IPS-NIHi7 (cell line): Measurements from ENCODE around the gene TUBA3D.
"Not testable (repeated sequence)": the region's sequence is repeated elsewhere in the genome, so short reads cannot be mapped to it uniquely, and the experiment has no call there.

Experiments used
- DNase-seq: peaks from one replicate; pipeline ENCODE4 v3.0.0; 2012; ENCODE audit warnings: mixed read lengths; ENCODE audit errors: extremely low spot score

Gene TUBA3D

DNA sequence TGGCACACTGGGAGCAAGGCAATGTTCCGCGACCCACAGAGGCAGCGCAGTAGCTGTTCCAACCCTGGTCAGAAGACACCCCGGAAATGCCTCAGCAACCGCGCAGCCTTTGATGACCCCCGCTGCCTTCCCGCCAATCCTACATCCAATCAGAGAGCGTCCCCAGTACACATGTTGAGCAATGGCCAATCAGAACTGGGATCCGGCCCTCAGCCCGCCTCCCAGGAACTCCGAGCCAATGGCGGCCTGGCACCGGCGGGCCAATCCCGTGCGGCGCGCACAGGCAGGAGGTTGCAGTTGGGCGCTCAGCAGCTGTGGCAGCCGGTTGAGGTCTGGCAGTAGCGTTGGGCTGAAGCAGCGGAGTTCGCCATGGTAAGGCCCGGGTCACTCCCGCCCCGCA is at the start of gene TUBA3D:
Gene TUBA3D (plus strand): TSS at position 289 of the 400 bp plus-strand sequence. CDS start 81 bp downstream, at position 370.
- no peak for DNase-seq

GRCh38 chr2:131426727-131427126 is 49.2 kb upstream of the TUBA3D start:
- no peak for DNase-seq

DNA sequence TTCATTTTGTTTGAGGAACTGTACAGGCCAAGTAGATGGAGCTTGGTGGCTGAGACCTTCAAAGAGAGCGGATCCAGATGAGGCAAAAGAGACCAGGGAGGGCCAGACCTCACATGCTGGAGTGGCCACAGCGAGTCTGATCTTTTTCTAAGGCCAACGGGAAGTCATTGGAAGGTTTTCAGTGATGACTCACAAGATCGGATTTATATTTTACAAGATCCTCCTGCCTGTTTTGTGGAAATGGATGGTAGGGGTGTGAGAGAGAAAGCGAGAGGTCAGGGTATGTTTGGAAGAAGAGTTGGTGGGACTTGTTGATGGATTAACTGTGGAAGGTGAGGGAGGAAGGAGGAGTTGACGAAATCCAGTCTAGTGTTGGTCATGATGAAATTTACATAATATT is 44.6 kb upstream of the TUBA3D start:
- no peak for DNase-seq

- DNase-seq, result not testable (repeated sequence)
Observed at GRCh38 chr2:131440742-131441468, 35.0 kb upstream of the TUBA3D start.

GRCh38 chr2:131444736-131445514 is 31.0 kb upstream of the TUBA3D start:
- DNase-seq, result not testable (repeated sequence)

DNA sequence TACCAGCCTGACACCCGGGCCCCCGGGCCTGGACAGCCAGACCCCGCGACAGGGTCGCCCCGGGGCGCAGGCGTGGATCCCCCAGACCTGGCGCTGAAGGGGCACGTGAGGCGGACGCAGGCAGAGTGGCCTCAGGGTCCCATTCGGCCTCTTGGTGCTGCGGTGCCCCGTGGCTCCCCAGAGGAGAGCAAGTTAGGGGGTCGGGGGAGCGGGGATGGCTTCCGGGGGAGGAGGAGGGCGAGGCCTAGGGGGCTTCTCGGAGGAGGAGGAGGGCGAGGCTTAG is 30.5 kb upstream of the TUBA3D start:
- not testable (repeated sequence) for DNase-seq

DNA sequence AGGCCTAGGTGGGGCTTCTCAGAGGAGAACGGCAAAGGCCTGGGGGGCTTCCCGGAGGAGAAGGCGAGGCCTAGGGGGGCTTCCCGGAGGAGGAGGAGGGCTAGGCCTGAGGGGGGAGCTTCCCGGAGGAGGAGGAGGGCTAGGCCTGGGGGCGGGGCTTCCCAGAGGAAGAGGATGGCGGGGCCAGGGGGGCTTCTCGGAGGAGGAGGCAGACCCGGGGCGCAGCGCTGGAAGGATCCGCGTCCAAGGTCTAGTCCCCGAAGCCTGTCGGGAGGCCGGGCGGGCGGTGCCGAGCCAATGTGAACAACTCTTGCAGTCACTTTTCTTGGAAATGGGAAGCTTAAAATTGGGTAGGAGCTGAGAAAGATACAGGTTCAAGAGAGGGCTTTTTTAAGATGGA is 30.0 kb upstream of the TUBA3D start:
- no peak for DNase-seq

DNA sequence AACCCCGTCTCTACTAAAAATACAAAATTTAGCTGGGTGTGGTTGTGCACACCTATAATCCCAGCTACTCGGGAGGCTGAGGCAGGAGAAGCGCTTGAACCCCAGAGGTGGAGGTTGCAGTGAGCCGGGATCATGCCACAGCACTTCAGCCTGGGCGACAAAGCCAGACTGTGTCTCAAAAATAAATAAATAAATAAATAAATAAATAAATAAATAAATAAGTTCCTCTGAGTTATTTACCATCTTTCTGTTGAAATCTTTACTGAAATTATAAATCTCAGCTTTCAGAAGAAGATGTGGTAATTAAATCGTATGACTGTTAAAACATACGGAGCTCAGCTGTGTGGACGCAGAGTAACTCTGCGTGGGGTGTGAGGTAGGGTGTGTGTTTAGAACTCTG is 27.9 kb upstream of the TUBA3D start:
- not testable (repeated sequence) for DNase-seq

GRCh38 chr2:131451265-131451949 is 24.5 kb upstream of the TUBA3D start:
- DNase-seq, result not testable (repeated sequence)

DNA sequence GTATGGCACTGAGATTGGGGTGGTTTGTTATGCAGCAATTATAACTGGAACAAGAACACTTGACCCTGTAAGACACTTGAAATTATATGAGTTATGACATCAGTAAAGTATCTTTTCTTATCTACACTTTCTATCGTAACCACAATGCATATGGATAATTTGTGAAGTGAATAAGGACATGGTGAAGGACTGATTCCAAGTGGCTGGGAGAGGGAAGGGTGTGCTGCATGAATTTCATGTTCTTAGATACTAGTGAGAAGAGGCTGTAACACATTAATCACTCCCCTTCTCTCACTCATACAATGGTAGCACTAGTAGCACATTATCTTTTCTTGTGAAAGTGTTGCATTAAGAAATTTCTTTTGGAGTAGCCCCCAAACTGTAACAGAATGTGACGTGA is 21.0 kb upstream of the TUBA3D start:
- not testable (repeated sequence) for DNase-seq

DNA sequence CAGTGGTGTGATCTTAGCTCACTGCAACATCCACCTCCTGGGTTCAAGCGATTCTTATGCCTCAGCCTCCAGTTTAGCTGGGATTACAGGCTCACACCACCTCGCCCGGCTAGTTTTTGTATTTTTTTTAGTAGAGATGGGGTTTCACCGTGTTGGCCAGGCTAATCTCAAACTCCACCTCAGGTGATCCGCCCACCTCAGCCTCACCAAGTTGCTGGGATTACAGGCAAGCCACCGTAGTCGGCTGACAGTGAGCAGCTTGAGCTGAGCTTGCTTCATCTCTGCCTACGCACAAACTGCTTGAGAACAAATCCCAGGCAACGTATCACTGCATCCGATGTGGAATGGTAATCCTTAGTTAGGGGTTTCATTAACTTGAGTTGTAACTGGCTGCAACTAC is 8.2 kb upstream of the TUBA3D start:
- not testable (repeated sequence) for DNase-seq

DNA sequence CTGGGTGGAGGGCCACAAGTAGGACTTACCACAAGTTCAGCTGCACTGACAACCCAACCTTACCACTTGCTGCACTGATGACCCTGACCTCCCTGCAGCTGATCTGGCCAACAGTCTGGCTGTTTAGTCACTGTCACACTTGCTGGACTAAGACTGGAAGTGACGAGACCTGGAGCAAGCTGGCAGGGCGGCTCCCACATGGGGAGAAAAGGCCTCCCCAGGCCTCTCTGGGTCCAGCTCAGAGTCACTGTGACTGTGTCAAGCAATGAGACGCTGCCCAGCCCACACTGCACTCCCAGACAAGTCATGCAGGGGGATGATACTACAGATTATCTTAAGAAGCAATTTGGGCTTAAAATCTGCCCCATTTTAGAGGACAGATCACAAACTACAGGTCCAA is 5.0 kb upstream of the TUBA3D start:
- not testable (repeated sequence) for DNase-seq

GRCh38 chr2:131471624-131472023 is 4.3 kb upstream of the TUBA3D start:
- DNase-seq, result not testable (repeated sequence)

DNA sequence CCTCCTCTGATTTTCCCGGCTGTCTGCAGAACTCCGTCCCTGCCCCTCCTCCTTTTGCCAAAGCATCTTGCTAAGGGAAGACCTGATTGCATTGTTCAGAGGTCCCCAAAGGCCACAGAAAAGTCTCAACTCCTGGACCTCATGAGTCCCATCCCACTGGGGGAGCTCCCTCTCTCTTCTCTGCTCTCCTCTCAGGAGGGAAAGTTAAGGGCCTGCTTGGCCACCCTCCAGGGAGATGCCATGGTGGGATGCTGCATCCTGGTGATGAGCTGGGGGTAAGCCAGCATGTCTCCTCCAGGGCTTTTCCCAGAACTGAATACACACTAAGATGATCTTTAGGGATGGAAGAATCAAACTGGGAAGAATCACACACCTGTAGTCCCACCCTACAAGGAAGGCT is 2.7 kb upstream of the TUBA3D start:
- DNase-seq, result not testable (repeated sequence)

- DNase-seq, result not testable (repeated sequence)
Observed at GRCh38 chr2:131476363-131476762, 444 bp downstream of the TUBA3D start.

- DNase-seq, result not testable (repeated sequence)
Observed at GRCh38 chr2:131477227-131477626, 1.3 kb downstream of the TUBA3D start.

DNA sequence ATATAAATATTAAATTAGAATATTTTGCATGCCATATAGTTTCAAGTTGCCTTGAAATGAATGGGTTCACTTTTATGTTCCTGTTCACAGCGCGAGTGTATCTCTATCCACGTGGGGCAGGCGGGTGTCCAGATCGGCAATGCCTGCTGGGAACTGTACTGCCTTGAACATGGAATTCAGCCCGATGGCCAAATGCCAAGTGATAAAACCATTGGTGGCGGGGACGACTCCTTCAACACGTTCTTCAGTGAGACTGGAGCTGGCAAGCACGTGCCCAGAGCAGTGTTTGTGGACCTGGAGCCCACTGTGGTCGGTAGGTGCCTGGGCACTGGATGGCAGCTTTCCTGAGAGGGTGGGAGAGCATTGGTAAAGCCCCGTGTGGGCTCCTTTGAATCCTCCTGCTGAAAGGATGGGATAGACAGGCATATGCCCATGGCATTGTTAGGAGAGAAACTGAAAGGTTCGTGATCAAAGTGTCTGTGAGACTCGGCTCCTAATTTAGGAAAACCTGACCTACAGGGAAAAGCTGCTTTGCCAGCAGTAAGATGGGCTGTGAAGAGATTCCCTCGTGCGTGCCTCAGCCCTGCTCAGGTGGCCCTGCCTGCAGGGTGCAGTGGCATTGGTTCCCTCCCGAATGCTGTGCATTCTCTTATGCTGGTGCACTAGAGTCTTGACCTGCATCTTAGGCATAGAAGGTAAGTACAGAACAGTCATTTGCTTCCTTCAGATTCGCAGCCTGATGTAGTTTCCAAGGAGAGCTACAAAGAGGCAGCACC is 2.3 kb downstream of the TUBA3D start:
- not testable (repeated sequence) for DNase-seq

- not testable (repeated sequence) for DNase-seq
Observed at GRCh38 chr2:131478850-131479461, 3.0 kb downstream of the TUBA3D start.

- not testable (repeated sequence) for DNase-seq
Observed at GRCh38 chr2:131480351-131480750, 4.4 kb downstream of the TUBA3D start.

DNA sequence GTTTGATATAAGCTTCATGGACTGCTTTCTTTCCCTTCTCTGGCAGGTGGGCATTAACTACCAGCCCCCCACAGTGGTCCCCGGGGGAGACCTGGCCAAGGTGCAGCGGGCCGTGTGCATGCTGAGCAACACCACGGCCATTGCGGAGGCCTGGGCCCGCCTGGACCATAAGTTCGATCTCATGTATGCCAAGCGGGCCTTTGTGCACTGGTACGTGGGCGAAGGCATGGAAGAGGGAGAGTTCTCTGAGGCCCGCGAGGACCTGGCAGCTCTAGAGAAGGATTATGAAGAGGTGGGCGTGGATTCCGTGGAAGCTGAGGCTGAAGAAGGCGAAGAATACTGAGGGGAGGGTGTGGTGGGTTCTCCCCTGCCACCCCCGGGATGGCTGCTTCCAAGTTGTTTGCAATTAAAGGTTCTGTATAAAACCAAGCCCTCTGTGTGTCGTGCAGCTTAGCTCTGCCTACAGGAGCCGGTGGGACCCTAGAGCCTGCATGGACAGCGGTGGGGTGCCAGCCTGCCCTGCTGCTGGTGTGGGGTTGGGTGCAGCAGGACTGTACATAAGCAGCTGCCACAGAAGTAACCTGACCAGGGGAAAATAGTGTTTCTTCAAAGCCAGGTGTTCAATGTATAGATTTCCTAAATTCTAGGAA is 6.7 kb downstream of the TUBA3D start:
- not testable (repeated sequence) for DNase-seq
